GM21423 (cell line): ENCODE data around the gene ARL10.
A peak's percentile ranks its signal among the peaks of the same experiment; 100 is the strongest.
"Not testable (repeated sequence)": the region's sequence is repeated elsewhere in the genome, so short reads cannot be mapped to it uniquely, and the experiment has no call there.

Experiments
- ATAC-seq: cut with Tn5 transposase; IDR thresholded peaks from one replicate; pipeline ENCODE4 v1.9.1; 2021; ENCODE audit warnings: mild to moderate bottlenecking, moderate library complexity; ENCODE audit not compliant: unreplicated experiment

ARL10 gene

DNA sequence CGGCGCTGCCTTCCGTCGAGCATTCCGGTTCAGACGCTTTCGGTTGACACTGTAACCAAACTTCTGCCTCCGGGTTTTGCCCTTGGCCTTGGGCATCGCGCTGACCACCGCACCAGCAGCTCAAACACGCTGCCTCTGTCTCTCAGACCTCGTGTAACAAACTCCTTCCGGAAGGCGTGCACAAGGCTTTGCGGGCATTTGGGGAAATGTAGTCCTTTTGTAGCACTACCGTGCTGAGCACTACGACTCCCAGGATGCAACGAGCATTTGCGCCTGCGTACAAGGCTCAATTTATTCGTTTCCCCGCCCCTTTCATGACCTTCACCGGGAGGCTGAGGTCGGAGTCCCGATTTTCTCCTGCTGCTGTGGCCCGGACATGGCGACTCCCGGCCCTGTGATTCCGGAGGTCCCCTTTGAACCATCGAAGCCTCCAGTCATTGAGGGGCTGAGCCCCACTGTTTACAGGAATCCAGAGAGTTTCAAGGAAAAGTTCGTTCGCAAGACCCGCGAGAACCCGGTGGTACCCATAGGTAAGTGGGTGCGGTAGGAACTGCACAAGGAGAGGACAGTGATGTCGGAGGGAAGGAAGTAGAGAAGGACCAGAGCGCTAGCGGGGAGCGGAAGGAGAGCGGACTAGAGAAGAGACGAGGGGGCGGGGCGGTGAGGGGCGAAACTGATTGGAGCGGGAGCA lies 23.3 kb downstream of the ARL10 start, which contains the start of the genes HIGD2A and NOP16:
TSS of gene HIGD2A (plus strand) at position 308 of the 691 bp plus-strand sequence. CDS start at position 377, 69 bp downstream.
TSS of gene NOP16 (minus strand) at position 155 of the 691 bp plus-strand sequence. CDS start at position 96, 59 bp downstream.
- ATAC-seq = peak; percentile 85

DNA sequence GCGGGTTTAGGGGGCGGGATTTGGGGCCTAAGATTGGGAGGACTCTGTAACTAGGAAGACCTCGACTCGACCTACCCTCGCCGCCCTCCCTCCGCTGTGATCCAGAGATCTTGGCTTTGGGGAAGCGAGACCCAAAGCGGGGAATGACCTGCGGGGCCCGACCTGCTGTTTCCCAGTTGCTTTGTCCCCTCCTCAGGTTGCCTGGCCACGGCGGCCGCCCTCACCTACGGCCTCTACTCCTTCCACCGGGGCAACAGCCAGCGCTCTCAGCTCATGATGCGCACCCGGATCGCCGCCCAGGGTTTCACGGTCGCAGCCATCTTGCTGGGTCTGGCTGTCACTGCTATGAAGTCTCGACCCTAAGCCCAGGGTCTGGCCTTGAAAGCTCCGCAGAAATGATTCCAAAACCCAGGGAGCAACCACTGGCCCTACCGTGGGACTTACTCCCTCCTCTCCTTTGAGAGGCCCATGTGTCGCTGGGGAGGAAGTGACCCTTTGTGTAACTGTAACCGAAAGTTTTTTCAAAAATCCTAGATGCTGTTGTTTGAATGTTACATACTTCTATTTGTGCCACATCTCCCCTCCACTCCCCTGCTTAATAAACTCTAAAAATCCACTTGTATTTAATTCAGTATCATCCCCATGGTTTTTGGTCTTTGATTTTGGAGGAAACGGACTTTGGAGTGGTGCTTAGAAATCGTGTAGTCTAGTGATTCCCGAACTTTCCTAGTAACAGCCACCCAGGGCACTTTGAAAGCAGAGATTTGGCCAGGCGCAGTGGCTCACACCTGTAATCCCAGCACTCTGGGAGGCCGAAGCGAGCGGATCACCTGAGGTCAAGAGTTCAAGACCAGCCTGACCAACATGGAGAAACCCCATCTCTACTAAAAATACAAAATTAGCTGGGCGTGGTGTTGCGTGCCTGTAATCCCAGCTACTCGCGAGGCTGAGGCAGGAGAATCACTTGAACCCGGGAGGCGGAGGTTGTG lies 24.1 kb downstream of the ARL10 start:
- ATAC-seq = no peak

DNA sequence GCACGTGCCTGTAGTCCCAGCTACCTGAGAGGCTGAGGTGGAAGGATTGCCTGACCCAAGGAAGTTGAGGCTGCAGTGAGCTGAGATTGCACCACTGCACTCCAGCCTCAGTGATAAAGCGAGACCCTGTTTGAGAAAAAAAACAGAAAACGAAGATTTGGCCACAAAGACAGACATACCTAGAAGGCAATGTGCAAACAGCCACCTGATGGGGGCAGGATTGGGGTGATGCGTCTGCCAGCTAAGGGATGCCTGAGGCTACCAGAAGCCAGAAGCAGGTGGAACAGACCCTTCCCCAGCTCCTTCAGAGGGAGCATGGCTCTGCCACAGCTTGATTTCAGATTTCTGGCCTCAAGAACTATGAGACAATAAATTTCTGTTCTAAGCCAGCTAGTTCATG lies 26.2 kb downstream of the ARL10 start:
- ATAC-seq = no peak

DNA sequence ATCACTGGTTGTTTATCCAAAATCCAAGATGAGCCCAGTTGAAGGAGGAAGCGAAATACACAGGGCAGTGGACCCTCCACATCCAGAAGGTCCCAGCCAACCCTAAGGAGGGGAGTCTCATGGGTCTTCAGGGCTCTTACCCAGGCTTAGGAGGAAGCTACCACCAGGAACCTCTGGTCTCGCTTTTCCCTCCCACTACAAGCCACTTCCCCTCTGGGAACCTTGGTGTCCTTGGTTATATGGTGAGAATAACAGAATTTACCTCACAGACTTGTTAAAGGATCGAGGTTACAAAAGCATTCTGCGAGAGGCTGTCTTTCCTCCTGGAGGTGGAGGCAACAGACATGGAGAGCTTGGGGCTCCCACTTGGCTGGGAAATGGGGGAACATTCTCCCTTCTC lies 26.7 kb downstream of the ARL10 start:
- no peak for ATAC-seq

DNA sequence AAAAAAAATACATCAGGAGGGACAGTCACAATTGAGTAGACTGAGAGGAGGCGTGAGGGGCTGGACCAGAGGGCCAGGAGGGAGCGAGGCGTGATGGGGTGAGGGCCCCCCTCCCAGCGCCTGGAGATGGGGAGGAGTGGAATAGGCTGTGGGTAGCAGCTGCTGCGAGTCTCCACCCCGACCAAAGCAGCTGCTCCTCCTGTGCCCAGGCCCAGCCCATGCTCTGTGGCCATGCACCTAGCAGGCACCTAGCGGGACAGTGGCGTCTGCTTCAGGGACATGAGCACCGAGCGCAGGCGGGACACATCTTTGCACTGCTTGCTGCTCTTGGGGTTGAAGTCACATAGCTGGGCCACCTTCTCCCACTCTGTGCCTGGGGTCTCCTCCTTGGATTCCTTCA lies 27.2 kb downstream of the ARL10 start:
- ATAC-seq = no peak

DNA sequence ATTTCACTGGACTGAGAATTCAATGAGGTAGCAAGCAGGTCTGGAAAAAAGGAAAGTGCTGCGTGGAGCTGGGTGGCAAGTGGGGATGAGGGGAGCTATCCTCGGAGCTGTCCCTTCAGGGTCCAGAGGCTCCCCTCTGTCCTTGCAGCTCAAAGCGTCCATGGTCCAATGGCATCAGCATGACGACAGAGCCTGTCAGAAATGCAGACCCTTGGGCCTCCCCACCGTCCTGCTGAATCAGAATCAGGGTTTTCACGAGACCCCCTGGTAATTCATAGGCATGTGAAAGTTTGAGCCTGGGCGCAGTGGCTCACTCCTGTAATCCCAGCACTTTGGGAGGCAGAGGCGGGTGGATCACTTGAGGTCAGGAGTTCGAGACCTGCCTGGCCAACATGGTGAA lies 28.8 kb downstream of the ARL10 start:
- no peak for ATAC-seq

DNA sequence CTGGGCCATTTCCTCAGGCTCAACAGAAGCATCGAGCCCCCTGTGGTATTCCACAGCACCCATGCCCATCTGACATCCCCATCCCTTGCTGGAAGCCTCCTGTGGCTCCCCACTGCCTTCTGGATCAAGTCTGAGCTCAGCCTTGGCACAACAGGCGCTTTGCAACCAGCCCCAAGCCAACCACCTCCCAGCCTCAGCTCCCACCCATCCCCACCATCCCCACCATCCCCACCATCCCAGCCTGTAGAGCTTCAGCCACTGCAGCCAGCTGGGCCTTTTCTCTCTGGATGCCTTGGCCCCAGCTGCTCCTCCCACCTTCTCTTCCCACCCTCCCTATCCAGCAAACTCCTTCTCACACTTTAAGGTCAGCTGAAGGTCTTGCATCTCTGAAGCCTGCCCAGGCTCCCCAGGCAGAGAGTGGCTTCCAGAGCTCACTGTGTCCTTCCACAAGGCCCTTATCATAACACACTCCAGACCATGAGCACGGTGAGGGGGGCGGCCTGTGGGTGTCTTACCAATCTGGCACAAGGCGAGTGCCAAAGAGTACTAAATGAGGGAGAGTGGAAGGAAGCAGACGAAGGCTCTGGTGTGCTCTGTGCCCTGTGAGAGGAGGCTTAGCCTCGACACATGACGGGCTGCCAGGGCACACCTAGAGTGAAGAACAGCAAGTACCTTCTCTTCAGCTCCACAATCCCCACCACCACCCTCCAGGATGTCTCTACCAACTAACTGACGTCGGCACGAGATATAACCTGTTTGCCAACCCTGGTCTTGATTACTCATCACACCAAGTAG lies 29.8 kb downstream of the ARL10 start:
- no peak for ATAC-seq

DNA sequence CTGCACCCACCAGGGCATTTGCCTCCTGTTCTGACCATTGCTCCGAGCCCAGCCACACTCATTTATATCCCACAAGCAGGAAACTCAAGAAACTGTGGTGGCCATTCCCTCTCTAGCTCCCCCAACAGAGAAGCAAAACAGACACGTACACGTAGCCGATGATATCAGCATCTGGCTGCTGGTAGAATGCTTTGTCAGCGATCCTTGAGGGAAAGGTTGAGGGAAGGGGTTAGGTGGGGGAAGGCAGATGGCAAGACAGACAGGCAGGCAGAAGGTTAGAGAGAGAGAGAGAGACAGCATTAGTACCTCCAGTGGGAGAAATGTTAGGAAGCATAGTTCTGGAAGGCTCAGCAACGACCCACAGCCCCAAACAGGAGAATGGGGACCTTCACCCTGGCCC lies 31.0 kb downstream of the ARL10 start:
- ATAC-seq = no peak

DNA sequence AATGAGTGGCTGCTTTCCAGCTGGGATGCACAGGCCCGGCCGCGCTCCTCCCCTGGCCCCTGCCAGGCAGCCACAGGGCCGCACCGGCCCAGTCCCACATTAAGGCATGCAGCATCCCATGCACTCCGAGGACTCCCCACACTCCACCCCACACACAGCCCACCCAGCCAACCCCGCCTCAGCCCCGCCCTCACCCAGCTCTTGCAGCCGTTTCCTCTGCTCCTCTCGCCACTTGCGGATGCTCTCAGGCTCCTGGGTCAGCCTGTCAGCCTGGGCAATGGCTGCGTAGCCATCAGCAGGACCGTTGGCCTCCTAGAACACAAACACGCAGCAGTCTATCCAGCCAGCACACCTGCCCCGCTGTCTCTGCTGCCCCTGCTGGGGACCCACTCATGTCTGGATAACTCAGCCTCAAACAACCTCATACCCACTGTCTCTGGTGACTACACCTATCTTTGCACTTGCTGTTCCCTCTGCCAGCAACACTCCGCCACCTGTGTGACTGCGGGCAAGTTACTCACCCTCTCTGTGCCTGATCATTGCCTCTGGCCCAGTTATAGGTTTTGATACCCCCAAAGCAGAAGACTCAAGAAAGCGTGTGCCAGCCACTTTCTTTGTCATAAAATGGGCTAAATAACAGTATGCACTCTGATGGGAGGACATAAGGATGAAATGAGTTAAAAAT lies 32.6 kb downstream of the ARL10 start:
- no peak for ATAC-seq

DNA sequence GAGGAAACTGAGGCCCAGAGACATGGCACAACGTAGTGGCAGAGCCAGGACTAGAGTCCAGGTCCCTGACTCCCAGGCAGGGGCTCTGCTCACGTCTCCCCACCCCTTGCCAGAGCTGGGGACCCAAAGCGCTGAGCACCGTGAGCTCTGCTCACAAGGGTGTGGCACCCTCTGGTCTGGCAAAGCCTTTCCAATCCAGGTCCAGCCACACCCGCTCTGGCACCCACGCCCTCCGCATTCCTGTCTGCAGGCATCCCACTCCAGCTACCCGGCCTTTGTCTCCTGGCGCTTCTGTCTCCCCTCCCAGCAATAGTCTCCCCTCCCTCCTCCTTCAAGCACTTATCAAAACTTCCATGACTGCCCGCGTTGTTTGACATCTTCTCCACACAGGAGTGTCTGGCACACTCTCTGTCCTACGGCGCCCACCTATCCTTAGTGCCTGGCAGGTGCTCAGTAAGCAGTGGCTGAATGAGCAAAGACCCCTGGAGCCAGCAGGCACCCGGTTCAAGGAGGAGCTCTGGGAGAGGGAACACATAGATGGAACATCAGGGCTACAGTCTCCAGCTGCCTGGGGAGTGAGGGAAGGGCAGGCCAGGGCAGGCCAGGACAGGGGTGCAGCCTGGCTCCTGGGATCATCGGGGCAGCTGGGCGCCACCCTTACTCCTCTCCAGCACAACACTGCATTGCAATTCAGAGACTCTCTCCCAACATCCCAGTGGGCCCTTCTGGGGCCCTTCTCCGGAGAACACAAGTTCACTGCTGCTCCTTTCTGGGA lies 35.3 kb downstream of the ARL10 start:
- no peak for ATAC-seq

DNA sequence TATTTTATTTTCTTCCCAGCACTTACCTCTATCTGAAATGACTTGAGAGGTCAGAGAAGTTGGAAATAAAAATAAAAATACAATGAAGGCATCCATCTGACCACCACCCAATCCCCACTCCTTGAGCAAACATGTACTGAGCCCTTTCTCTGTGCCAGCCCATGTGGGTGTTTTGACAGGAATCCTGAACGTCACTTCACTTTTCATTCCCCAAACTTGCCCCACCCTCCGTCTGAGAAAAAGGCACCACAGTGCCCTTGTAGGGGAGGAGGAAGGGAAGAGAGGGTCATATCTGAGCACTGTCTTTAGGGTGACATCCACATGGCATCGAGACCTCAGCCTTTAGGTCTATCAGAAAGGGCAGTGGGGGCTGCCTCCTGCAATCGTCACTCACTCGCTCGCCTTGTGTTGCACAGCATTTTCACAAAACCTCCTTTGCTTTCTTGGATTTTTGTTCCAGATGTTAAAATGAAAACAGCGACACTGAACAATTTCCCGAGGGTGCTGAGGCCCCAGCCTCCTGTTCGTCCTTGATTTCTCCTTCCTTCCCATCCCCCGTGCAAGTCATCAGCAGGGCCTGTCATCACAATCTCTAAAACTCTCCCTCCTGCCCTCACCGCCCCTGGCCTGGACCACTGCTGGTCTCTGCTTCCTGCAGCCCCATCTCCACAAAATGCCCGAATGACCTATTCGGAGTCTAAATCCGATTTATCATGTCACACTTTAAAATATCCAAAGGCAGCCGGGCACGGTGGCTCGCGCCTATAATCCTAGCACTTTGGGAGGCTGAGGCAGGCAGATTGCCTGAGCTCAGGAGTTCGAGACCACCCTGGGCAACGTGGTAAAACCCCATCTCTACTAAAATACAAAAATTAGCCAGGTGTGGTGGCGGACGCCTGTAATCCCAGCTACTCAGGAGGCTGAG lies 36.3 kb downstream of the ARL10 start:
- no peak for ATAC-seq

DNA sequence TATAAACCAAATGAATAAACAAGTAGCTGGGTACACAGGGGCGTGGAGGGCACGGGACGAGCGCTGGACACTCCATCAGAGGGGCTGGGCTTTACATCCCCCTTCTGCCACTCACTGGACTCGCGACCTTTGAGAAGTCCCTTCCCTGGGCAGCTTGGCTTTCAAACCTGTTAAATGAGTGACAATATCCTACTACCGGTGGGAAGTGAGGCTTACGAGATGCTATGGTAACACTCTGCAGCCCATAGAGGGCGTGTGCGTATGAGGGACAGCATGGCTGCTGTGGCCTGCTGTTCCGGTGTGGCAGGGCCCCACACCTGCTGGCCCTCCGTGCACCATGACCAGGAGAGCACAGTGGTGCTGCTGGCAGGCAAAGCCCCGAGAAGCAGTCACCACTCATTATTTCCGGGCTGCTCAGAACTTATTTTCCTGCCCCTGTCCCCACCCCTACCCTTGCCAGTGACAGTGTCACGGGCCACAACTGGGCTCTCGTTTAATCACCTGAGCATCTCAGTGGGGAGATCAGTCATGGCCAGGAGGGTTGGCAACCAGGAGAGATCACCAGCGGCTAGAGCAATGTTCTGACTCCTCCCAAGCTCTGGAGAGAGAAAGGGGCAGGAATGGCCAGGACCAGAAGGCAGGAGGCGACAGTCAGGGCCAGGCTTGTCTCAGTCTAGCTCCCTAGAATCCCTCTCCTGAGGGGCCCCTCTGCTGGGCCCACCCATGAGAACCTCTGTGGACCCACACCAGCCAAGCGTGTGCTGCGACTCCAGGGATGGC lies 40.6 kb downstream of the ARL10 start:
- ATAC-seq = no peak

DNA sequence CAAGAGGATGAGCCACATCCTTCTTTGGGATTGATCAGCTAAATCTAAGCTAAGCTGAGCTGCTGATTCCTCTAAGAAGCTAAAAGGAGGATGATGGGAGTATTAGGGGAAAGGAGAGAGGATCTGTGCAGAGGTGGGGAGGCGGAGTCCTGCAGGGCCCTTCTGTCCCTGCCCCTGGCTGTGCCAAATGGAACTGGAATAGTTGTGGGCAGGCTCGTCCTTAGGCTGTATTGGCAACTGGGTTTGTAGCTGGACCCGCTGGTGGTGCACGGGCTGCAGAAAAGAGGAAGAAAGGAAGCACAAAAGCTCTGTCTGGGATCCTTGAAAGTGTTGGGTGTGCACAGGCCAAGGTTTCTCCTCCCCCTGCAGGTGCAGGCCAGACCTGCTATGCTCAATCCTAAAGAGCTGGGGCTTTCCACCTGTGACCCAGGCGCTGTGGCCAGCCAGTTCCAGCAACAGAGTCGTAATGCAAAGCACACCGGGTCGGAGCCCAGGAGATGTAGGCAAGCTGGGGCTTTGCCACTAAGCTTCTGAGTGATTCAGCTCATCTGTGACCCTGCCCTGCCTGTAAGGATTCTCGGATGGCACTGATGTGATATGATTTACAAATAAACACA lies 41.3 kb downstream of the ARL10 start:
- ATAC-seq = no peak

DNA sequence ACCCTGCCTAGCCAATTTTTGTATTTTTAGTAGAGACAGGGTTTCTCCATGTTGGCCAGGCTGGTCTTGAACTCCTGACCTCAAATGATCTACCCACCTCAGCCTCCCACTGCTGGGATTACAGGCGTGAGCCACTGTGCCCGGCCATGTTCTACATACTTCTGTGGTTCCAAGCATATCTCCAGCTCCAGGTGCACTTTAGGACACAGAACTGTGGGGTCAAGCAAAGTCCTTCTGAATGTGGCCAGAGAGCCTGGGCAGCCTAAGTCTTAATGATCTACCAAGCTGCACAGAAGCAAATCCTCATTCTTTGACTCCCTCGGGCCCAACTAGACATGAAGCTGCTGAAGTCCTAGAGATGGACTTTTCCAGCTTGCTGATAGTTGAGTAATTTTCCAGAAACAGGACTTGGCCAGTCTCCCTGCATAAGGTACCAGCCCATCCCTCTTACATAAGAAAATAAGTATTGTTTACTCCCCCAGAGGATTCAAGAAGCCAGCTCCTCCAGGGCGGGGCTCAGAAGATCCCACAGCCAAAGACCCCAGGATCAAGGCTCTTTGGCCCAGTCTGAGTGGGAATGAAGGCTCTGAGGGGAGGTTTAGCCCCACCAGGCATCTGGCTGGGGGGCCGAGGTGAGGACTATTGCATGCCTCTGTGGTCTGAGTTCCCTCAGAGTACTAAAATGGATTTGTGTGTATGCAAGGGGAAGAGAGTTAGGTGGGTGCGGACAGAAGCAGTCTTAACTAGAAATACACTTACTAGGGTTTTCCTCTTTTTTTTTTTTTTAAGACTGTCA lies 42.4 kb downstream of the ARL10 start:
- no peak for ATAC-seq

DNA sequence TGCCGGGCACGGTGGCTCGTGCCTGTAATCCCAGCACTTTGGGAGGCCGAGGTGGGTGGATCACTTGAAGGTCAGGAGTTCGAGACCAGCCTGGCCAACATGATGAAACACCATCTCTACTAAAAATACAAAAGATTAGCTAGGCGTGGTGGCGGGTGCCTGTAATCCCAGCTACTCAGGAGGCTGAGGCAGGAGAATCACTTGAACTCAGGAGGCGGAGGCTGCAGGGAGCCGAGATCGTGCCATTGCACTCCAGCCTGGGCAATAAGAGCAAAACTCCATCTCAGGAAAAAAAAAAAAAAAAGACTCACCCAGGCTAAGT lies 42.9 kb downstream of the ARL10 start:
- not testable (repeated sequence) for ATAC-seq

DNA sequence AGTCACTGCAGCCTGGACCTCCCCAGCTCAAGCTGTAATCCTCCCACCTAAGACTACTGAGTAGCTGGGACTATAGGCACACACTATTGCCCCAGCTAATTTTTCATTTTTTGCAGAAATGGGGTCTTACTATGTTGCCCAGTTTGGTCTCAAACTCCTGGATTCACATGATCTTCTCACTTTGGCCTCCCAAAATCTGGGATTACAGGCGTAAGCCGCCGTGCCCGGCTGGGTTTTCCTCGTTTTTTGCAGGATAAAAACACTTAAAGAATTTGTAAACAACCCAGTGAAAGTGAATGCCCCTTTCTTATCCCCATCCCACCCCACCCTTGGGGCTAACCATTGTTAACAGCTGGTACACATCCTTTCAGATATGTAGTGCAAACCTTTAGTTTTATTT lies 43.3 kb downstream of the ARL10 start:
- ATAC-seq = no peak

DNA sequence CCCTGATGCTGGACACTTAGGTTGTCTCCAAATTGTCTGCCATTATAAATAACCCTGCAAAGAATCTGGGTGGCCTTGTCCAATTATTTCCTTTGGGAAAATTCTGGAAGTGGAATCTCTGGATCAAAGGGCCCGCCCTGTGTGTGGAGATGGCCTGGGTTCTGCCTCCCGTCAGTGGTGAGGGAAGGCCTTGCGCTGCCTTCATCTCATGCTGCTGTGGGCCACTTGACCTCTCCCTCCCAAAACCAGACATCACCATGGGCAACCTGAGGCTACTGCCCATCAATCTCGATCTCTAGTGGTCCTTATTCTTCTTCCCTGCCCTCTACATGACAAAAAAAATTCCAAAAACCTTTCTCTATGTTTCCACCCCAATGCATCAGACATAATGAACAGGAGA lies 44.5 kb downstream of the ARL10 start:
- no peak for ATAC-seq
